HG02852 (cell line): ENCODE data around the gene U2AF2.

Experiments
- ATAC-seq: cut with Tn5 transposase; IDR thresholded peaks from one replicate; pipeline ENCODE4 v1.9.1; 2021; ENCODE audit warnings: mild to moderate bottlenecking, moderate library complexity; ENCODE audit not compliant: unreplicated experiment

Gene U2AF2

GRCh38 chr19:55654868-55655647, at the start of gene U2AF2:
Gene U2AF2, plus strand, starts transcription at chr19:55655035. Its CDS starts 70 bp downstream, at chr19:55655105.
- ATAC-seq: peak; percentile 30

- peak; percentile 61 for ATAC-seq
Observed at GRCh38 chr19:55605207-55605636, 49.6 kb upstream of the U2AF2 start.

- peak; percentile 37 for ATAC-seq
Observed at GRCh38 chr19:55605637-55606470, 49.0 kb upstream of the U2AF2 start, which contains the start of gene ZNF865. Gene ZNF865, plus strand, starts transcription at chr19:55605647. Its CDS starts 7,972 bp downstream, at chr19:55613619.

GRCh38 chr19:55606471-55606787, 48.4 kb upstream of the U2AF2 start:
- ATAC-seq: no peak

GRCh38 chr19:55606817-55607216, 48.0 kb upstream of the U2AF2 start:
- ATAC-seq: no peak

GRCh38 chr19:55609326-55609725, 45.5 kb upstream of the U2AF2 start:
- ATAC-seq: no peak

- ATAC-seq: no peak
Observed at GRCh38 chr19:55611300-55611982, 43.4 kb upstream of the U2AF2 start.

- no peak for ATAC-seq
Observed at GRCh38 chr19:55611983-55612645, 42.7 kb upstream of the U2AF2 start.

GRCh38 chr19:55613396-55613795, 41.4 kb upstream of the U2AF2 start:
- ATAC-seq: no peak

GRCh38 chr19:55613930-55614710, 40.7 kb upstream of the U2AF2 start:
- ATAC-seq: no peak

- no peak for ATAC-seq
Observed at GRCh38 chr19:55614711-55615542, 39.9 kb upstream of the U2AF2 start.

- no peak for ATAC-seq
Observed at GRCh38 chr19:55615543-55616394, 39.1 kb upstream of the U2AF2 start.

- ATAC-seq: no peak
Observed at GRCh38 chr19:55616395-55616875, 38.4 kb upstream of the U2AF2 start.

GRCh38 chr19:55617426-55617825, 37.4 kb upstream of the U2AF2 start:
- ATAC-seq: no peak

- no peak for ATAC-seq
Observed at GRCh38 chr19:55618426-55618825, 36.4 kb upstream of the U2AF2 start.

GRCh38 chr19:55619286-55619685, 35.5 kb upstream of the U2AF2 start:
- ATAC-seq: no peak

- ATAC-seq: no peak
Observed at GRCh38 chr19:55620410-55621204, 34.2 kb upstream of the U2AF2 start.
